Measurements from ENCODE around the gene CDIP1. TPM values are rescaled to one million over a fixed set of nuclear protein-coding genes. Genes with fewer than 3 reads are reported as not detected.

The CDIP1 gene
- total RNA-seq, 1 donor = 11.8 TPM

GRCh38 chr16:4524571-4524970, 14.0 kb downstream of the CDIP1 start:
- H3K4me3 ChIP-seq (ENCODE audit: low read depth, low read length) = no peak overlapping the region
- no peak for DNase-seq (ENCODE audit: low read depth)
- no peak for TF ChIP-seq CTCF (IDR thresholded peaks at IDR 0.05; ENCODE audit: insufficient read depth, low read length)

- TF ChIP-seq CTCF (IDR thresholded peaks at IDR 0.05; ENCODE audit: insufficient read depth, low read length) = no peak
- no peak overlapping the region for H3K4me3 ChIP-seq (ENCODE audit: low read depth, low read length)
- no peak for DNase-seq (ENCODE audit: low read depth)
Observed at GRCh38 chr16:4523686-4524085, 14.9 kb downstream of the CDIP1 start.

GRCh38 chr16:4522051-4522581, 16.5 kb downstream of the CDIP1 start:
- DNase-seq (ENCODE audit: low read depth) = no peak
- TF ChIP-seq CTCF (IDR thresholded peaks at IDR 0.05; ENCODE audit: insufficient read depth, low read length) = no peak
- H3K4me3 ChIP-seq (ENCODE audit: low read depth, low read length) = no peak overlapping the region

GRCh38 chr16:4520913-4521312, 17.7 kb downstream of the CDIP1 start:
- no peak for DNase-seq (ENCODE audit: low read depth)
- H3K4me3 ChIP-seq (ENCODE audit: low read depth, low read length) = no peak overlapping the region
- TF ChIP-seq CTCF (IDR thresholded peaks at IDR 0.05; ENCODE audit: insufficient read depth, low read length) = no peak

GRCh38 chr16:4519274-4520058, 19.1 kb downstream of the CDIP1 start:
- TF ChIP-seq CTCF (IDR thresholded peaks at IDR 0.05; ENCODE audit: insufficient read depth, low read length) = no peak

GRCh38 chr16:4517812-4518680, 20.5 kb downstream of the CDIP1 start:
- peak; percentile 32 for DNase-seq (ENCODE audit: low read depth)
- peak; percentile 62 for TF ChIP-seq CTCF (IDR thresholded peaks at IDR 0.05; ENCODE audit: insufficient read depth, low read length)
- no peak overlapping the region for H3K4me3 ChIP-seq (ENCODE audit: low read depth, low read length)

More at GRCh38 chr16:4519274-4520058, 19.1 kb downstream of the CDIP1 start:
- no peak overlapping the region for H3K4me3 ChIP-seq (ENCODE audit: low read depth, low read length)
- no peak for DNase-seq (ENCODE audit: low read depth)
